Mesenchymal stem cell (in vitro differentiated cells and primary cell): ENCODE data around the gene DBNDD1.

ENCODE experiments used
- DNase-seq: peaks from one replicate; pipeline ENCODE4 v3.0.0-alpha.2; 2013
- H2AFZ ChIP-seq: one replicate; pipeline ENCODE4 v1.6.1; 2013; ENCODE audit warnings: low read depth, mild to moderate bottlenecking, control low read depth, inconsistent platforms, low read length, moderate library complexity
- H2AK5ac ChIP-seq: 2 replicates; pipeline ENCODE4 v1.6.1; 2013; ENCODE audit warnings: low read length, moderate library complexity, mild to moderate bottlenecking, inconsistent platforms; ENCODE audit not compliant: severe bottlenecking
- H2BK120ac ChIP-seq: one replicate; pipeline ENCODE4 v1.6.1; 2013; ENCODE audit warnings: low read depth, mild to moderate bottlenecking, inconsistent platforms, low read length, moderate library complexity
- H2BK12ac ChIP-seq, 2 experiments: one replicate each; pipeline ENCODE4 v1.6.1; 2013; ENCODE audit warnings: inconsistent platforms in 2 of 2, low read length in 2 of 2, mild to moderate bottlenecking in 2 of 2, moderate library complexity in 2 of 2, control low read depth in 1 of 2
- H2BK15ac ChIP-seq: one replicate; pipeline ENCODE4 v1.6.1; 2013; ENCODE audit warnings: mild to moderate bottlenecking, low read depth, inconsistent platforms; ENCODE audit not compliant: poor library complexity, severe bottlenecking
- H2BK5ac ChIP-seq: 2 replicates; pipeline ENCODE4 v1.6.1; 2013; ENCODE audit warnings: low read depth, mild to moderate bottlenecking, low read length, control low read depth, inconsistent platforms; ENCODE audit not compliant: poor library complexity, severe bottlenecking
- H3K14ac ChIP-seq, 2 experiments: one replicate each; pipeline ENCODE4 v1.6.1; 2013; ENCODE audit warnings: inconsistent platforms in 2 of 2, low read length in 2 of 2, control low read depth in 1 of 2, mild to moderate bottlenecking in 1 of 2, moderate library complexity in 1 of 2
- H3K18ac ChIP-seq, 2 experiments: one replicate each; pipeline ENCODE4 v1.6.1; 2013; ENCODE audit warnings: inconsistent platforms in 2 of 2, low read length in 2 of 2, control low read depth in 1 of 2, low read depth in 1 of 2, mild to moderate bottlenecking in 1 of 2
- H3K23ac ChIP-seq, 2 experiments: one replicate each; pipeline ENCODE4 v1.6.1; 2013; ENCODE audit warnings: inconsistent platforms in 2 of 2, low read length in 2 of 2, mild to moderate bottlenecking in 2 of 2, moderate library complexity in 2 of 2, control low read depth in 1 of 2
- H3K27ac ChIP-seq: 2 replicates; pipeline ENCODE4 v1.5.1; 2013; ENCODE audit warnings: mild to moderate bottlenecking, moderate library complexity, low read length, control low read depth, inconsistent platforms; ENCODE audit not compliant: poor library complexity, severe bottlenecking
- H3K27me3 ChIP-seq, 2 experiments: 2 replicates each; pipeline versions ENCODE4 v1.6.1 to v1.7.0; 2013; ENCODE audit warnings: low read length in 2 of 2, mild to moderate bottlenecking in 2 of 2, moderate library complexity in 2 of 2, control low read depth in 1 of 2, inconsistent platforms in 1 of 2; ENCODE audit not compliant: control insufficient read depth in 1 of 2, insufficient read depth in 1 of 2
- H3K36me3 ChIP-seq, 2 experiments: 2 replicates each; pipeline versions ENCODE4 v1.6.1 to v1.7.0; 2013; ENCODE audit warnings: low read length in 2 of 2, control low read depth in 1 of 2, inconsistent platforms in 1 of 2, low read depth in 1 of 2, mild to moderate bottlenecking in 1 of 2; ENCODE audit not compliant: insufficient read depth in 2 of 2, control insufficient read depth in 1 of 2
- H3K4ac ChIP-seq, 2 experiments: one replicate each; pipeline ENCODE4 v1.6.1; 2013; ENCODE audit warnings: inconsistent platforms in 2 of 2, low read length in 2 of 2, mild to moderate bottlenecking in 2 of 2, moderate library complexity in 2 of 2, control low read depth in 1 of 2, low read depth in 1 of 2
- H3K4me1 ChIP-seq: 2 replicates; pipeline ENCODE4 v1.6.1; 2013; ENCODE audit warnings: low read depth, low read length, control low read depth; ENCODE audit not compliant: control insufficient read depth, insufficient read depth
- H3K4me2 ChIP-seq: 2 replicates; pipeline ENCODE4 v1.6.1; 2013; ENCODE audit warnings: low read length, mild to moderate bottlenecking, inconsistent platforms; ENCODE audit not compliant: poor library complexity, severe bottlenecking
- H3K4me3 ChIP-seq, 2 experiments: 2 replicates each; pipeline versions ENCODE4 v1.5.1 to v1.7.0; 2013; ENCODE audit warnings: low read length in 2 of 2, mild to moderate bottlenecking in 2 of 2, control low read depth in 1 of 2, low read depth in 1 of 2; ENCODE audit not compliant: insufficient read depth in 1 of 2
- H3K79me1 ChIP-seq: replicated peaks from 2 replicates; pipeline ENCODE4 v1.6.1; 2013; ENCODE audit warnings: mild to moderate bottlenecking, control low read depth, low read length, inconsistent platforms; ENCODE audit not compliant: poor library complexity, severe bottlenecking
- H3K9ac ChIP-seq: 2 replicates; pipeline ENCODE4 v1.7.0; 2013; ENCODE audit warnings: mild to moderate bottlenecking, low read length, moderate library complexity
- H3K9me3 ChIP-seq: 2 replicates; pipeline ENCODE4 v1.7.0; 2013; ENCODE audit warnings: mild to moderate bottlenecking, low read length; ENCODE audit not compliant: control insufficient read depth
- H4K8ac ChIP-seq: one replicate; pipeline ENCODE4 v1.6.1; 2013; ENCODE audit warnings: inconsistent platforms, mild to moderate bottlenecking, low read length, moderate library complexity
- H4K91ac ChIP-seq: one replicate; pipeline ENCODE4 v1.6.1; 2013; ENCODE audit warnings: mild to moderate bottlenecking, low read length, inconsistent platforms
- WGBS: methylation state at CpG from one replicate; pipeline ENCODE4 v1.1.7; 2013; ENCODE audit warnings: mixed read lengths; 5-methylcytosine and 5-hydroxymethylcytosine counted together

DBNDD1 gene

DNA sequence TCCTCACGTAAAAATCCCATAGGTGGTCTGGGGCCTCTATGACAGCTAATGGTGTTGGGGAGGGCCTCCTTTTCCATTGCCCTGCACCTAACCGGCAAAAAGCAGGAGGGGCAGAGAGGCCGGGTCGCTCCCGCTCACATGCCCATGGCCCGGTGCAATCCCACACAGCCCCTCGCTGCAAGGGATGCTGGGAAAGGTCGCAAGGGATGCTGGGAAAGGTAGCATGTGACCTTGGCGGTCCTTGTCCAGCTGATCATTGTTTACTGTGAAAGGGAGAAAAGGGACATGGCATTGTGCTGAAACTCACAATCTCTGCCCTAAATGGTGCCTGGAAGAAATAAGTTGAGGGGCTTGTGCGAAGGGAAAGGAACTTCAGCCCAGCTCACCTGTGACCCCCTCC is 60.7 kb downstream of the DBNDD1 start:
- Histone ChIP-seq H3K4ac (no peak overlapping the region), H3K36me3 (peaks cover 51 to 80% of the 10 kb centered on the region in 2 experiments), H2BK120ac (no peak overlapping the region), H3K27me3 (no peaks in the 10 kb centered on the region), H4K91ac (no peak overlapping the region), H3K9me3 (no peaks in the 10 kb centered on the region), H2BK15ac (no peak overlapping the region), H3K4me3 (no peak overlapping the region), H3K23ac (no peak overlapping the region), H2AK5ac (no peak overlapping the region), H3K4me2 (no peak overlapping the region), H3K4me1 (peaks cover 2% of the 10 kb centered on the region), H2BK5ac (no peak overlapping the region), H3K27ac (no peak overlapping the region), H3K18ac (no peak overlapping the region), H4K8ac (no peak overlapping the region), H3K9ac (no peak overlapping the region), H3K79me1 (peaks cover 29% of the 10 kb centered on the region), H2AFZ (no peak overlapping the region), H3K14ac (no peak overlapping the region), H2BK12ac (no peak overlapping the region)
- DNase-seq: no peak
- WGBS: 98% methylated on average over 10 of the region's 10 CpGs

DNA sequence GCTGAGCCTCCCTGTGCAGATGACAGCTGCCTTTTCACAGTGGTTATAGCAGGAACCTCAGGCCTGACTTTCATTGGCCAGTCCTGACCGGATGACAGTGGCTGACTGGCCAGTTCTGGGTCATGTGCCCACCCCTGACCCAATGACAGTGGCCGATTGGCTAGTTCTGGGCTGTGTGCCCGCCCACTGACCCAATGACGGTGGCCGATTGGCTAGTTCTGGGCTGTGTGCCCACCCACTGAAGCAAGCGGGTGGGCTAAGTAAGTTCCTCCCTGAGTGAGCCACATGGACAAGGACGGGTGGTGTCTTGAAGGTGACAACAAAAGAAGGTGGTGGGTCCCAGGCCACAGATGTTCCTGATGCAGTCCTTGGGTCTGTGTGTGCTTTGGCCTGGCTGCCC is 61.2 kb downstream of the DBNDD1 start:
- no peak overlapping the region for H3K23ac ChIP-seq
- H2BK5ac ChIP-seq: no peak overlapping the region
- no peak overlapping the region for H4K91ac ChIP-seq
- no peak overlapping the region for H2BK120ac ChIP-seq
- H2BK15ac ChIP-seq: no peak overlapping the region
- no peak overlapping the region for H2BK12ac ChIP-seq
- no peaks in the 10 kb centered on the region for H3K27me3 ChIP-seq
- WGBS: 97% methylated on average over 7 of the region's 7 CpGs
- H4K8ac ChIP-seq: no peak overlapping the region
- no peak overlapping the region for H3K4me2 ChIP-seq
- H3K14ac ChIP-seq: no peak overlapping the region
- H2AFZ ChIP-seq: no peak overlapping the region
- no peaks in the 10 kb centered on the region for H3K9me3 ChIP-seq
- no peak overlapping the region for H3K18ac ChIP-seq
- peaks cover 35% of the 10 kb centered on the region for H3K79me1 ChIP-seq
- H3K36me3 ChIP-seq: peaks cover 51 to 78% of the 10 kb centered on the region in 2 experiments
- H2AK5ac ChIP-seq: no peak overlapping the region
- H3K27ac ChIP-seq: no peak overlapping the region
- DNase-seq: peak; percentile 32
- no peak overlapping the region for H3K4ac ChIP-seq
- no peak overlapping the region for H3K9ac ChIP-seq
- H3K4me1 ChIP-seq: peaks cover 2% of the 10 kb centered on the region
- no peak overlapping the region for H3K4me3 ChIP-seq

DNA sequence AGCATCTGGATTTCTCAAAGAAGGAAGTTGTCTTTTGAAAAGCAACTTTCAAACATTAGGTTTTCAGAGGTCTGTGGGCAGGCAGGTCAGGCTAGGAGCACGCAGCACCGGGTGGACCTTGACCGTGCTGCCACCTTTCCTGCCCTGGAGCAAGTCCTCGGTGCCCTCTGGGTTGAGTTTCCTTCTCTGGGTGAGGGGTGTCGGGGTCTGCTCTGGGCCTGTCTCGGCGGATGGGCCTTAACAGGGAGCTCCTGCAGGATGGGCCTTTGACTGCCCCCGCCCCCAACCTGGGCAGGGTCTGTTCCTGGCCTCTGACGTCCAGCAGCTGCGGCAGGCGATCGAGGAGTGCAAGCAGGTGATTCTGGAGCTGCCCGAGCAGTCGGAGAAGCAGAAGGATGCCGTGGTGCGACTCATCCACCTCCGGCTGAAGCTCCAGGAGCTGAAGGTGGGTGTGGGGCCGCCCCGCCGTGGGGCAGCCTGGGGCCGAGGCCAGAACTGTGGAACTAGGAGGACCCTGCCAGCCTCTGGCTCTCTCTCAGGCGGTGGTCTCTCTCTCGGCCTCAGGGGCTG is 62.0 kb downstream of the DBNDD1 start:
- Histone ChIP-seq H3K4me3 (no peak overlapping the region), H3K4me2 (no peak overlapping the region), H3K18ac (no peak overlapping the region), H3K9ac (no peak overlapping the region), H3K4me1 (peaks cover 2% of the 10 kb centered on the region), H3K4ac (no peak overlapping the region), H2BK12ac (no peak overlapping the region), H3K9me3 (no peaks in the 10 kb centered on the region), H3K27ac (no peak overlapping the region), H2AFZ (no peak overlapping the region), H2BK120ac (no peak overlapping the region), H3K14ac (no peak overlapping the region), H3K23ac (no peak overlapping the region), H3K36me3 (peaks cover 51 to 77% of the 10 kb centered on the region in 2 experiments), H2BK5ac (no peak overlapping the region), H2BK15ac (no peak overlapping the region), H2AK5ac (no peak overlapping the region), H4K91ac (no peak overlapping the region), H3K79me1 (peaks cover 41% of the 10 kb centered on the region), H4K8ac (no peak overlapping the region), H3K27me3 (no peaks in the 10 kb centered on the region)
- DNase-seq: no peak
- 96% methylated on average over 23 of the region's 23 CpGs for WGBS

DNA sequence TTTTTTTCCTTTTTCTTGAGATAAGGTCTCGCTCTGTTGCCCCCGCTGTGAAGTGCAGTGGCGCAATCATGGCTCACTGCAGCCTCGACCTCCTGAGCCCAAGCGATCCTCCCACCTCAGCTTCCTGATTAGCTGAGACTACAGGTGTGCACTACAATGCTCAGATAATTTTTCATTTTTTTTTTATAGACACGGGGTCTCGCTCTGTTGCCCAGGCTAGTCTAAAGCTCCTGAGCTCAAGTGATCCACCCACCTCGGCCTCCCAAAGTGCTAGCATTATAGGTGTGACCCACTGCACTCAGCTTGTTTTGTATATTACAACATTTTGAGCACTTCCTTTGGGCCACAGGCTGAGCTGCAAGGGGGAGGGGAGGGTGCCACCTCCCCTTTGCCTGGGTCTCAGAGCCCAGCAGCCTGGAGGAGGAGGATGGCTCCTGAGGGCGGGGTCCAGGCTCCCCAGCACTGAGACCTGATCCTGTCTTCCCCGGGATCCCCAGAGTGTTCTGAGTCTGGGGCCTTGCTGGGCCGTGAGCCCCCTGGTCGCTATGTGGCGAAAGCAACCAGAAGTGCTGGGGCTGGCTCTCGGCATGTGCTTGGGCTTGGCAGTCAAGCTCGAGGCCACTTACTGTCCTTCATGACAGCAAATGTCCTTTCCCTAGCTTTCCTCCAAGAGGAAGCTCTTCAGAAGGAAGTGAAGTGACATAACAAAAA is 62.6 kb downstream of the DBNDD1 start:
- H3K23ac ChIP-seq: no peak overlapping the region
- no peak for DNase-seq
- H4K8ac ChIP-seq: no peak overlapping the region
- 96% methylated on average over 14 of the region's 15 CpGs for WGBS
- H3K27me3 ChIP-seq: no peaks in the 10 kb centered on the region
- H3K27ac ChIP-seq: no peak overlapping the region
- H3K79me1 ChIP-seq: peaks cover 44% of the 10 kb centered on the region
- peaks cover 2% of the 10 kb centered on the region for H3K4me1 ChIP-seq
- no peak overlapping the region for H3K4ac ChIP-seq
- H3K36me3 ChIP-seq: peaks cover 51 to 72% of the 10 kb centered on the region in 2 experiments
- H3K9ac ChIP-seq: no peak overlapping the region
- no peak overlapping the region for H3K18ac ChIP-seq
- no peak overlapping the region for H2BK120ac ChIP-seq
- no peak overlapping the region for H4K91ac ChIP-seq
- no peaks in the 10 kb centered on the region for H3K9me3 ChIP-seq
- no peak overlapping the region for H3K4me3 ChIP-seq
- H2AFZ ChIP-seq: no peak overlapping the region
- H3K4me2 ChIP-seq: no peak overlapping the region
- H2BK12ac ChIP-seq: no peak overlapping the region
- no peak overlapping the region for H3K14ac ChIP-seq
- no peak overlapping the region for H2BK15ac ChIP-seq
- H2BK5ac ChIP-seq: no peak overlapping the region
- H2AK5ac ChIP-seq: no peak overlapping the region
